ENCODE results near the gene UBTD1.

UBTD1 gene

GRCh38 chr10:97577701-97578100 lies 79.0 kb downstream of the UBTD1 start:
- peaks cover 0 to 30% (median 17%) of the 10 kb centered on the region in 4 donors for H3K4me1 ChIP-seq
- DNase-seq: no peak
- no peaks in the 10 kb centered on the region for H3K27me3 ChIP-seq
- H3K4me3 ChIP-seq: no peak overlapping the region
- TF ChIP-seq CTCF (IDR thresholded peaks at IDR 0.05): no peak
- no peaks in the 10 kb centered on the region for H3K9me3 ChIP-seq
- no peak overlapping the region for H3K27ac ChIP-seq
- intact Hi-C loops (cut with DNase I; ENCODE audit: low total_unique reads): no loop called here
- H3K36me3 ChIP-seq: no peaks in the 10 kb centered on the region

- no peak for TF ChIP-seq CTCF (IDR thresholded peaks at IDR 0.05)
- no peaks in the 10 kb centered on the region for H3K27me3 ChIP-seq
- H3K4me3 ChIP-seq: peak overlapping the region; percentile 23 to 28
- intact Hi-C loops (cut with DNase I; ENCODE audit: low total_unique reads): no loop called here
- peaks cover 0 to 24% (median 12%) of the 10 kb centered on the region in 4 donors for H3K4me1 ChIP-seq
- DNase-seq: no peak
- H3K36me3 ChIP-seq: no peaks in the 10 kb centered on the region
- H3K9me3 ChIP-seq: no peaks in the 10 kb centered on the region
- no peak overlapping the region for H3K27ac ChIP-seq
Measured at GRCh38 chr10:97578171-97578844, 79.6 kb downstream of the UBTD1 start.

DNA sequence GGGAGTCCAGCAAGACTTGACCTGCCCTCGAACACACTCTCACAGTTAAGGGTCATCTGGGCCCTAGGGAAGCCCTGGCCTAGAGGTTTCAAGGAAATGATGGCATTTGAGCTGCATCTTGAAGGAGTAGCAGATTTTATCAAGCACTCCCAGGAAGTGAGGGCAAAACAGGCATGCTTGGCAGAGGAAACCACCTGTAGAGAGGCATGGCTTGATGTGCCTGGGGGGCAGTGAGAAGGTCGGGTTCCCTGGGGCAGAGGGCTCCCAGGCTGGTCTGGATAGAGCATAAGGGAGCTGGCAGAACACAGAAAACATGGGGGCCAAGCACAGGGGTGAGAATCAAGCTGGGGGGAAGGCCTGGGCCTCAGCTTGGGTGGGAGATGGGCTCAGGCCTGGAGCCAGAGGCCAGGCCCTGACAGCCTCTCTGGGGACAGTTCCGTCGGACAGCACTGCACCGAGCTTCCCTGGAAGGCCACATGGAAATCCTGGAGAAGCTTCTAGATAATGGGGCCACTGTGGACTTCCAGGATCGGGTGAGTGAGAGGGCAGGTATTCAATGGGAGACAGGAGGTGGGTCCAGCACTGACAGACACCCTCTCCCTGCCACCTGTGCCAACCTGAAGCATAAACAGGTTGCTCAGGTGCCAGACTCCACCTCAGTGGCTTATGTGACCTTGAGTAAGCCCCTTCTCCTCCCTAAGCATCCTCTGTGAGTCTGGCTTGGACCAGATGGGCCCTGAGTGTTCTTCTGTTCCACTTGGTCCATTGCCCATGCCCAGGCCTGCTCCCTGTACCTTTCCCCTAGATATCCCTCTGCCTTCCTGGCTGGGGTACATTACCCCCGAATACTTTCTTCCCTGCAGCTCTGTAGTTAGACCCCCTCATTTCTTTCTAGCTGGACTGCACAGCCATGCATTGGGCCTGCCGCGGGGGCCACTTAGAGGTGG lies 82.0 kb downstream of the UBTD1 start:
- TF ChIP-seq CTCF (IDR thresholded peaks at IDR 0.05): no peak
- Histone ChIP-seq H3K4me1 (peaks cover 0 to 26% (median 17%) of the 10 kb centered on the region in 4 donors), H3K27ac (no peak overlapping the region)

GRCh38 chr10:97582169-97582568 lies 83.4 kb downstream of the UBTD1 start:
- Histone ChIP-seq H3K27ac (no peak overlapping the region), H3K36me3 (no peaks in the 10 kb centered on the region), H3K4me1 (peaks cover 0 to 22% (median 17%) of the 10 kb centered on the region in 4 donors), H3K4me3 (no peak overlapping the region), H3K27me3 (no peaks in the 10 kb centered on the region), H3K9me3 (no peaks in the 10 kb centered on the region)
- DNase-seq: no peak
- TF ChIP-seq CTCF (IDR thresholded peaks at IDR 0.05): no peak
- intact Hi-C loops (cut with DNase I; ENCODE audit: low total_unique reads): no loop called here

More for the DNA sequence above, 82.0 kb downstream of the UBTD1 start:
- Histone ChIP-seq H3K4me3 (no peak overlapping the region), H3K9me3 (no peaks in the 10 kb centered on the region), H3K36me3 (no peaks in the 10 kb centered on the region), H3K27me3 (no peaks in the 10 kb centered on the region)
- no peak for DNase-seq
- intact Hi-C loops (cut with DNase I; ENCODE audit: low total_unique reads): no loop called here

- no peak for TF ChIP-seq CTCF (IDR thresholded peaks at IDR 0.05)
- no peaks in the 10 kb centered on the region for H3K9me3 ChIP-seq
- H3K27me3 ChIP-seq: no peaks in the 10 kb centered on the region
- no peak overlapping the region for H3K4me3 ChIP-seq
- intact Hi-C loops (cut with DNase I; ENCODE audit: low total_unique reads): no loop called here
- DNase-seq: no peak
- H3K4me1 ChIP-seq: peaks cover 0 to 22% (median 15%) of the 10 kb centered on the region in 4 donors
- peak overlapping the region; percentile 63 to 69 for H3K27ac ChIP-seq
- H3K36me3 ChIP-seq: no peaks in the 10 kb centered on the region
Measured at GRCh38 chr10:97583476-97583875, 84.8 kb downstream of the UBTD1 start.
